ENCODE results near the gene BUD13.

DNA sequence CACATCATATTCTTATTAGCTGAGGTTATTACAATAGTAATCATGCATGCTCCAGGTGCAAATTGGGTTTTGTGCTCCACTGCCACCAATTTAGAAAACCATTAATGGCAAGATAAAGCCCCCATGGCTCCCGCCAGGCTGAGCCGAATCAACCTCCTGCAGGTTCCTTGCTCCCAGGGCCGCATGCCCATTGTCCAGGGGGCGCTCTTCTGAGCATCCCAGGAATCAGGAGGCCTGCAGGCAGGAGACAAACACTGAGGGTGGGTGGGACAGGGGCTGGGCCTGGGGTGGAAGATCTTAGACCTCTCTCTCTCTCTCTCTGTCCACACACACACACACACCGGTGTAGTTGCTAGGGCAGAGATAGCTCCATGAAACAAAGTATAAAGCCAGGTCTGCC, 57.4 kb downstream of the BUD13 start:
- no peak for TF ChIP-seq CTCF (IDR thresholded peaks at IDR 0.05; ENCODE audit: low read length)
- no peak for TF ChIP-seq EZH2 (IDR thresholded peaks at IDR 0.05; ENCODE audit: borderline replicate concordance, low read length)

All from OCI-LY1 (cell line).